Uterus (tissue), 2 donors: Measurements from ENCODE around the gene BRIX1.

Experiments used
- POLR2A ChIP-seq, 2 donors: fragments of 450-650 bp; IDR thresholded peaks; one replicate each; pipeline ENCODE4 v1.6.1; 2016; ENCODE audit warnings: antibody characterized with exemption in 2 of 2, mild to moderate bottlenecking in 1 of 2, moderate library complexity in 1 of 2
- TF ChIP-seq, protein P1 (sequence below), 4 experiments: fragments of 200-600 bp in 2 of 4; fragments of 450-650 bp in 2 of 4; sonication (generic) in 2 of 4; IDR thresholded peaks; one replicate each; pipeline ENCODE4 v1.5.1; 2016 to 2019; ENCODE audit warnings: antibody characterized with exemption in 4 of 4, mild to moderate bottlenecking in 2 of 4, moderate library complexity in 1 of 4

DNA sequence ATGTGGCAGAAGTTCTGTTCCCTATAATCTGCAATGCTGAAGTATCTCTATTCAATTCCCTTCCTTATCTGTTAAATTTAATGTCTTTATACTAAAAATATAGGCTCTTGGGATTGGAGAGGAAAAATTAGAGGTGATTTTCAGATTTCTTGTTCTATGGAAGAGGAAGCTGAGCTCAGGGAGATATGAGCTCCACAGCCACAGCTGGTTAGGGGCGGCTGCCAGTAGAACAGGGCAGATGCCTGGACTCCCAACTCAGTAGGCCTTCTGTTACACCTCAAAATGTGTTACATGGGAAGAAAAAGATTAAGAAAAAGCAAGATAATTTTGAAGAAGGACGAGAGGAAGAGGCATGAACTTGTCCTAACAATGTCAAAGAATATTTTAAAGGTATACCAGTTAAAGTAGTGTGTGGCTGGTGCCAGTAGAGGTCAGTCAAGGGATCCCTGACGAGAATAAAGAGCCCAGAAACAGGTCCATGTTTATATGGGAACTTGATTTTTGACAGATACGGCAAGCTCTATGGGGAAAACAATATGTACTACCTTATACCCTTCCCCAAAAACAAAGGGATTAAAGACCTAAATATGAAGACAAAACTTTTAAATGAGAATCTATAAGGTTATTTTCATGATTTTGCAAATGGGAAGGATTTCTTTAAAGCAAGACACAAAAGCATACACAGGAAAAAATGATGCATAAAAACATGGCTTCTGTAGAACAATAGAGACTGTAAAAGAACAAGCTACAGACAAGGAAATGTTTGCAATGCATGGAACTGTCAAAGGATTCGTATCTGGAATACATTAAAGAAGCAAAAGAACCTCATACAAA lies 42.6 kb downstream of the BRIX1 start:
- TF ChIP-seq, protein P1, sequence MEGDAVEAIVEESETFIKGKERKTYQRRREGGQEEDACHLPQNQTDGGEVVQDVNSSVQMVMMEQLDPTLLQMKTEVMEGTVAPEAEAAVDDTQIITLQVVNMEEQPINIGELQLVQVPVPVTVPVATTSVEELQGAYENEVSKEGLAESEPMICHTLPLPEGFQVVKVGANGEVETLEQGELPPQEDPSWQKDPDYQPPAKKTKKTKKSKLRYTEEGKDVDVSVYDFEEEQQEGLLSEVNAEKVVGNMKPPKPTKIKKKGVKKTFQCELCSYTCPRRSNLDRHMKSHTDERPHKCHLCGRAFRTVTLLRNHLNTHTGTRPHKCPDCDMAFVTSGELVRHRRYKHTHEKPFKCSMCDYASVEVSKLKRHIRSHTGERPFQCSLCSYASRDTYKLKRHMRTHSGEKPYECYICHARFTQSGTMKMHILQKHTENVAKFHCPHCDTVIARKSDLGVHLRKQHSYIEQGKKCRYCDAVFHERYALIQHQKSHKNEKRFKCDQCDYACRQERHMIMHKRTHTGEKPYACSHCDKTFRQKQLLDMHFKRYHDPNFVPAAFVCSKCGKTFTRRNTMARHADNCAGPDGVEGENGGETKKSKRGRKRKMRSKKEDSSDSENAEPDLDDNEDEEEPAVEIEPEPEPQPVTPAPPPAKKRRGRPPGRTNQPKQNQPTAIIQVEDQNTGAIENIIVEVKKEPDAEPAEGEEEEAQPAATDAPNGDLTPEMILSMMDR (IDR thresholded peaks at IDR 0.05): peak in 3 of 4 experiments; percentile 11 to 56 (median 33)
- TF ChIP-seq POLR2A (IDR thresholded peaks at IDR 0.05): no peak
